Fibroblast of mammary gland (primary cell): ENCODE measurements around the gene CTDSPL.

Source experiments
- DNase-seq: peaks from one replicate; pipeline ENCODE4 v3.0.0-alpha.2; 2010; ENCODE audit warnings: low read depth
- H3K4me3 ChIP-seq: 2 replicates; pipeline ENCODE4 v1.5.1; 2011; ENCODE audit warnings: low read depth, mild to moderate bottlenecking, low read length, moderate library complexity; ENCODE audit not compliant: control insufficient read depth
- TF ChIP-seq, protein P1 (sequence below): conservative IDR thresholded peaks from 2 replicates; pipeline ENCODE4 v1.5.1; 2011; ENCODE audit warnings: low read depth, low read length, inconsistent platforms; ENCODE audit not compliant: control insufficient read depth, insufficient read depth

Gene CTDSPL

DNA sequence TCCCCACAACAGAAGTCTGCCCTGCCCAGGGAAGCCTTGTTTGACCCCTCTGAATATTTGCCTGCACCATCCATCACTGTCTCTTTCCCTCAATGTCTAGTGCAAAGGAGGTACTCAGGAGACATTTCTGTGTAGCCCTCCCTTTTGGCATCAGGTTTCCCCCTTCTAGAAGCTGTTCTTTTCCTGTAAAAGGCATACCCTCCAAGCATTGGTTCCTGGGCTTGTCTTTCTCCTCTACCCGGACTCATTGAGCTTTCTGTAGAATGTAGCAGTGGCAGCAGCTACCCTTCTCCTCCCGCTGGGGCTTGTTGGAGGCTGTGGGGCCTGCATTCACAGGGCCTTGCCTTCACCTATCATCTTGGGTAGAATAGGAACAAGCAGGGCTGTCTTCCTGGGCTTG is 63.5 kb downstream of the CTDSPL start:
- TF ChIP-seq, protein P1, sequence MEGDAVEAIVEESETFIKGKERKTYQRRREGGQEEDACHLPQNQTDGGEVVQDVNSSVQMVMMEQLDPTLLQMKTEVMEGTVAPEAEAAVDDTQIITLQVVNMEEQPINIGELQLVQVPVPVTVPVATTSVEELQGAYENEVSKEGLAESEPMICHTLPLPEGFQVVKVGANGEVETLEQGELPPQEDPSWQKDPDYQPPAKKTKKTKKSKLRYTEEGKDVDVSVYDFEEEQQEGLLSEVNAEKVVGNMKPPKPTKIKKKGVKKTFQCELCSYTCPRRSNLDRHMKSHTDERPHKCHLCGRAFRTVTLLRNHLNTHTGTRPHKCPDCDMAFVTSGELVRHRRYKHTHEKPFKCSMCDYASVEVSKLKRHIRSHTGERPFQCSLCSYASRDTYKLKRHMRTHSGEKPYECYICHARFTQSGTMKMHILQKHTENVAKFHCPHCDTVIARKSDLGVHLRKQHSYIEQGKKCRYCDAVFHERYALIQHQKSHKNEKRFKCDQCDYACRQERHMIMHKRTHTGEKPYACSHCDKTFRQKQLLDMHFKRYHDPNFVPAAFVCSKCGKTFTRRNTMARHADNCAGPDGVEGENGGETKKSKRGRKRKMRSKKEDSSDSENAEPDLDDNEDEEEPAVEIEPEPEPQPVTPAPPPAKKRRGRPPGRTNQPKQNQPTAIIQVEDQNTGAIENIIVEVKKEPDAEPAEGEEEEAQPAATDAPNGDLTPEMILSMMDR, result no peak
- DNase-seq, result no peak

DNA sequence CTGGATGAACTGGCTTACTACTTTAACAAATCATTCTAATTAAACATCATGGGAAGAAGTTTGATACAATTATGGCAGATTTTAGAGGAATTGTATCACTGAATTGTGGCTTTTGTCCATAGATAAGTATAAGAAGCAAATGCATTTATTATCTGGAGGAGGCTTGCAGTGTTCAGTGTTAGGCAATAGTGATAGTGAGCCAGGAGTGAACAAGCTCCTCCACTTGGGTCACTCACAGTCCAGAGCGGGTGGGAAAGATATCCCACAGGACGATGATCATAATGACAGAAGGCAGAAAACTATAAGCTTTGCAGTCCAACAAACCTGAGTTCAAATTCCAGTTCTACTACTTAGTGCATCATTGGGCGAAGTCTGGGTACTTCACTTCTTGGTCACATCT is 64.9 kb downstream of the CTDSPL start:
- no peak for DNase-seq

More for the DNA sequence above, 63.5 kb downstream of the CTDSPL start:
- H3K4me3 ChIP-seq, result no peak overlapping the region

DNA sequence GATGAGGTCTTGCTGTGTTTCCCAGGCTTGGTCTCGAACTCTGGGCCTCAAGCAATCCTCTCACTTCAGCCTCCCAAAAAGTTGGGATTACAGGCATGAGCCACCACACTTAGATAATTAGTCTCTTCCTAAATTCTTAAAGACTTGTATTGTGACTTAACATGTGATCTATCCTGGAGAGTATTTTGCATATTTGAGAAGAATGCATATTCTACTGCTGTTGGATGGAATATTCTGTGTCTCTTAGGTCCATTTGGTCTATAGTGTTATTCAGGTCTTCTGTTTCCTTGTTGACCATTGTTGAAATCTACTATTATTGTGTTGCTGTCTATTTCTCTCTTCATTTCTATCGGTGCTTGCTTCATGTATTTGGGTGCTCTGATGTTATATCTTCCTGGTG is 68.8 kb downstream of the CTDSPL start:
- TF ChIP-seq, protein P1, result no peak
- H3K4me3 ChIP-seq, result no peak overlapping the region
- DNase-seq, result no peak

More for the DNA sequence above, 64.9 kb downstream of the CTDSPL start:
- TF ChIP-seq, protein P1, result no peak
- H3K4me3 ChIP-seq, result no peak overlapping the region

DNA sequence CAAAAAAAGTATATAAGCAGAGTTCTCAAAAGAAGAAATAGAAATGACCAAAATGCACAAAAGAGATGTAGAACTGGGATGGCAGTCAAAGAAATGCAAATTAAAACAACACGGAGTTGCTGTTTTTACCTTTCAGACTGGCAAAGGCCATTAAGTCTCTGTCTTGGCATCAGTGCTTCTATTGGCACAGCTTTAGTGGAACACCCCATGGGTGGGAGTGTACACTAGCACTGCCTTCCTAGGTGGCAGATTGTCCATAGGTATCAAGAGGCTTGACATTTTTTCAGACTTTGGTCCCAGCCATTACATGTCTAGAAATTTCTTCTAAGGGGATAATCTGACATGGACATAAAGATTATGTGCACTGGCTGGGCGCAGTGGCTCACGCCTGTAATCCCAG is 70.8 kb downstream of the CTDSPL start:
- DNase-seq, result no peak
- TF ChIP-seq, protein P1, result no peak
- H3K4me3 ChIP-seq, result no peak overlapping the region

DNA sequence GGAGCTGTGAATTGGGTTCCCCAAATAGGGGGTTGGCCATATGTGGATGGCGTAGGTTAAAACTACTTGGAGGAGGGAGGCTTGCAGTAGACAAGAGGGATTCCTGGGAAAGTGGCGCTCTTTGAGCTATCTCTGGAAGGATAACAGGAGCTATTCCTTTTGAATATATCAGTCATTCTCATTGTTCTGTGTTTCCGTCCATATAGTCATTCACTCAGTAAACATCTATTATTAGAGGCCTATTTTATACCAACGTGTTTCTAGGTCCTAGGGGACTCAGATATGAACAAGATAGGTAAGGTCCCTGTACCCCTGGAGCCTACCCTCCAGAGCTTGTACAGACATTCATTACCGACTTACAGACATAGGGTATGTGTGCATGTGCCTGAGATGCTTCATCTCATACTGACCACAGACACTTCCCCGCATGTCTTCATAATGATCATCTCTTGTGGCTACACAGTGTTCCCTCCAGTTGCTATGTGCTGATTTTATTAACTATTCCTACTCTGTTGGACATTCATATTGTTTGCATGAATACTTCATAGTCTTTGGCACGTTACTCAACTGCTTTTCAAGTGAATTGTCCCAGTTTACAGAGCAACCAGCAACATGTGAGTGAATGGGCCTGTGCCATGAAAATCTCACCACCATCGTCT is 73.1 kb downstream of the CTDSPL start:
- H3K4me3 ChIP-seq, result no peak overlapping the region
- TF ChIP-seq, protein P1, result no peak
- peak; percentile 64 for DNase-seq

DNA sequence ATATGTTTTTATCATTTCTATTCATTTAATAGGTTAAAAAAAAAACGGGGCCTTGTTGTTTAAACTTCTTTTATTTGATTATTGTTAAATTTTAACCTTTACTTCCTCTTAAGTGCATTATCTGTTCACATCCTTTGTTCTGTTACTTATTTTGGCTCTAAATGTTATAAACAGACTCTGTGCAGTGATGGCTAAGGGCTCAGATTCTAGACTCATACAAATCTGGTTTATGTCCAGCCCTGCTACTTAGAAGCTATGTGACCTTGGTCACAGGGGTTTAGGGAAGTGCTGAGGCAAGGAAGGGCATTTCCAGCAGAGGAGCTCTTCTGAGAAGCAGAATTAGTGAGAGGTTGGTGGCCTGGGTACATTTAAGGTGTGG is 73.6 kb downstream of the CTDSPL start:
- TF ChIP-seq, protein P1, result no peak
- H3K4me3 ChIP-seq, result no peak overlapping the region
- peak; percentile 35 for DNase-seq
